ENCODE results near the gene SPATS2. TPM values are rescaled to one million over a fixed set of nuclear protein-coding genes. Genes with fewer than 3 reads are reported as not detected.
A peak's percentile ranks its signal among the peaks of the same experiment; 100 is the strongest.

Gene SPATS2
- total and polyA plus RNA-seq, 10 of the 15 experiments (the other 5 are each of a cell fraction or from before 2014, with no cell fraction given) = 9.0 to 54.2 (median 27.5) TPM

GRCh38 chr12:49440035-49440434 lies 72.8 kb downstream of the SPATS2 start (continued):
- no peak for TF ChIP-seq ZBTB40 (IDR thresholded peaks at IDR 0.05; ENCODE audit: borderline replicate concordance)
- TF ChIP-seq, protein P1, sequence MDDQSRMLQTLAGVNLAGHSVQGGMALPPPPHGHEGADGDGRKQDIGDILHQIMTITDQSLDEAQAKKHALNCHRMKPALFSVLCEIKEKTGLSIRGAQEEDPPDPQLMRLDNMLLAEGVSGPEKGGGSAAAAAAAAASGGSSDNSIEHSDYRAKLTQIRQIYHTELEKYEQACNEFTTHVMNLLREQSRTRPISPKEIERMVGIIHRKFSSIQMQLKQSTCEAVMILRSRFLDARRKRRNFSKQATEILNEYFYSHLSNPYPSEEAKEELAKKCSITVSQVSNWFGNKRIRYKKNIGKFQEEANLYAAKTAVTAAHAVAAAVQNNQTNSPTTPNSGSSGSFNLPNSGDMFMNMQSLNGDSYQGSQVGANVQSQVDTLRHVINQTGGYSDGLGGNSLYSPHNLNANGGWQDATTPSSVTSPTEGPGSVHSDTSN (IDR thresholded peaks at IDR 0.05; ENCODE audit: insufficient replicate concordance, low read depth, low read length) = no peak
- TF ChIP-seq ETV6 (conservative IDR thresholded peaks at IDR 0.05 in 1 of 2, IDR thresholded peaks at IDR 0.05 in 1 of 2; ENCODE audit: borderline replicate concordance in 1 of 2, low read depth in 1 of 2) = no peak
- TF ChIP-seq ZNF24 (IDR thresholded peaks at IDR 0.05) = no peak

- 96% methylated on average over 1 of the region's 1 CpG for WGBS (ENCODE audit: insufficient coverage, insufficient replicate concordance, low lambda C conversion rate, missing lambda C conversion rate)
- peaks cover 28% of the 10 kb centered on the region for H3K79me2 ChIP-seq (ENCODE audit: control insufficient read depth, insufficient read depth, low read length)
- H3K36me3 ChIP-seq (ENCODE audit: control insufficient read depth in 2 of 2, insufficient read depth in 2 of 2, low read length in 1 of 2) = peaks cover 0 to 2% of the 10 kb centered on the region in 2 experiments; a peak in 2 of 4 replicates
- no peak for DNase-seq (ENCODE audit: low read depth, low spot score)
- H3K27ac ChIP-seq (ENCODE audit: control insufficient read depth, insufficient read depth) = no peak overlapping the region
- TF ChIP-seq, protein P2, sequence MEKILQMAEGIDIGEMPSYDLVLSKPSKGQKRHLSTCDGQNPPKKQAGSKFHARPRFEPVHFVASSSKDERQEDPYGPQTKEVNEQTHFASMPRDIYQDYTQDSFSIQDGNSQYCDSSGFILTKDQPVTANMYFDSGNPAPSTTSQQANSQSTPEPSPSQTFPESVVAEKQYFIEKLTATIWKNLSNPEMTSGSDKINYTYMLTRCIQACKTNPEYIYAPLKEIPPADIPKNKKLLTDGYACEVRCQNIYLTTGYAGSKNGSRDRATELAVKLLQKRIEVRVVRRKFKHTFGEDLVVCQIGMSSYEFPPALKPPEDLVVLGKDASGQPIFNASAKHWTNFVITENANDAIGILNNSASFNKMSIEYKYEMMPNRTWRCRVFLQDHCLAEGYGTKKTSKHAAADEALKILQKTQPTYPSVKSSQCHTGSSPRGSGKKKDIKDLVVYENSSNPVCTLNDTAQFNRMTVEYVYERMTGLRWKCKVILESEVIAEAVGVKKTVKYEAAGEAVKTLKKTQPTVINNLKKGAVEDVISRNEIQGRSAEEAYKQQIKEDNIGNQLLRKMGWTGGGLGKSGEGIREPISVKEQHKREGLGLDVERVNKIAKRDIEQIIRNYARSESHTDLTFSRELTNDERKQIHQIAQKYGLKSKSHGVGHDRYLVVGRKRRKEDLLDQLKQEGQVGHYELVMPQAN (conservative IDR thresholded peaks at IDR 0.05) = no peak
- TF ChIP-seq, protein P3, sequence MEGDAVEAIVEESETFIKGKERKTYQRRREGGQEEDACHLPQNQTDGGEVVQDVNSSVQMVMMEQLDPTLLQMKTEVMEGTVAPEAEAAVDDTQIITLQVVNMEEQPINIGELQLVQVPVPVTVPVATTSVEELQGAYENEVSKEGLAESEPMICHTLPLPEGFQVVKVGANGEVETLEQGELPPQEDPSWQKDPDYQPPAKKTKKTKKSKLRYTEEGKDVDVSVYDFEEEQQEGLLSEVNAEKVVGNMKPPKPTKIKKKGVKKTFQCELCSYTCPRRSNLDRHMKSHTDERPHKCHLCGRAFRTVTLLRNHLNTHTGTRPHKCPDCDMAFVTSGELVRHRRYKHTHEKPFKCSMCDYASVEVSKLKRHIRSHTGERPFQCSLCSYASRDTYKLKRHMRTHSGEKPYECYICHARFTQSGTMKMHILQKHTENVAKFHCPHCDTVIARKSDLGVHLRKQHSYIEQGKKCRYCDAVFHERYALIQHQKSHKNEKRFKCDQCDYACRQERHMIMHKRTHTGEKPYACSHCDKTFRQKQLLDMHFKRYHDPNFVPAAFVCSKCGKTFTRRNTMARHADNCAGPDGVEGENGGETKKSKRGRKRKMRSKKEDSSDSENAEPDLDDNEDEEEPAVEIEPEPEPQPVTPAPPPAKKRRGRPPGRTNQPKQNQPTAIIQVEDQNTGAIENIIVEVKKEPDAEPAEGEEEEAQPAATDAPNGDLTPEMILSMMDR (IDR thresholded peaks at IDR 0.05 in 2 of 3, conservative IDR thresholded peaks at IDR 0.05 in 1 of 3; ENCODE audit: control insufficient read depth in 2 of 3, extremely low read depth in 1 of 3, insufficient read depth in 1 of 3, low read depth in 3 of 3, low read length in 3 of 3) = 0 out of 6 replicates have a peak, but pooled peaks of 1 of the 3 experiments have one; percentile 3
- H4K20me1 ChIP-seq (ENCODE audit: control insufficient read depth, insufficient read depth) = no peaks in the 10 kb centered on the region
- no peak overlapping the region for H2AFZ ChIP-seq (ENCODE audit: control insufficient read depth, low read depth, low read length)
- CTCF ChIA-PET = interaction anchor here (0.8 to 5.6 kb wide), 7 partner anchors 9 to 100 kb away, joined by 3 to 25 read pairs (median 4); partner anchors contain the start of gene SPATS2
- SMC1A ChIA-PET (ENCODE audit: uncharacterized antibody, unreplicated experiment) = interaction anchor here (0.7 to 4.8 kb wide), 13 partner anchors 9 to 86 kb away, joined by 3 to 17 read pairs (median 4); no protein-coding TSS in a partner anchor
- no peak overlapping the region for H3K4me2 ChIP-seq (ENCODE audit: control insufficient read depth, insufficient read depth)
- BruUV-seq (replicated peaks) = no TSS peak
- no peaks in the 10 kb centered on the region for H3K27me3 ChIP-seq (replicated peaks in 1 of 2; ENCODE audit: control insufficient read depth in 2 of 2, insufficient read depth in 2 of 2, low read length in 1 of 2)
- no peaks in the 10 kb centered on the region for H3K4me1 ChIP-seq (ENCODE audit: control insufficient read depth, insufficient read depth, low read length)
- RAD21 ChIA-PET (ENCODE audit: unreplicated experiment) = interaction anchor here (0.6 to 1.1 kb wide), 4 partner anchors 14 to 261 kb away, joined by 3 to 4 read pairs (median 4); no protein-coding TSS in a partner anchor
- ATAC-seq = no peak
- in situ Hi-C loops (cut with MboI) = no loop called here
- POLR2A ChIA-PET = interaction anchor here (0.5 to 1.2 kb wide), 4 partner anchors 8 to 112 kb away, joined by 3 to 4 read pairs (median 4); partner anchors contain the start of gene SPATS2
- peaks cover 7% of the 10 kb centered on the region; the same call in 2 of the 3 replicates for H3K9me3 ChIP-seq (replicated peaks; ENCODE audit: control insufficient read depth, insufficient read depth, low read length)
- intact Hi-C loops (cut with micrococcal nuclease; ENCODE audit: unreplicated experiment) = no loop called here
- H3K9ac ChIP-seq (ENCODE audit: control insufficient read depth, insufficient read depth, low read length) = no peak overlapping the region
- H3K4me3 ChIP-seq = no peak overlapping the region
- FAIRE-seq = no peak
These were observed 75.7 kb downstream of the SPATS2 start for GRCh38 chr12:49442915-49443314.
